ENCODE results near the gene CLNK.

Gene CLNK

GRCh38 chr4:10703156-10703555 is 18.6 kb upstream of the CLNK start:
- no peak for TF ChIP-seq CTCF (IDR thresholded peaks at IDR 0.05; ENCODE audit: low read depth, low read length)

DNA sequence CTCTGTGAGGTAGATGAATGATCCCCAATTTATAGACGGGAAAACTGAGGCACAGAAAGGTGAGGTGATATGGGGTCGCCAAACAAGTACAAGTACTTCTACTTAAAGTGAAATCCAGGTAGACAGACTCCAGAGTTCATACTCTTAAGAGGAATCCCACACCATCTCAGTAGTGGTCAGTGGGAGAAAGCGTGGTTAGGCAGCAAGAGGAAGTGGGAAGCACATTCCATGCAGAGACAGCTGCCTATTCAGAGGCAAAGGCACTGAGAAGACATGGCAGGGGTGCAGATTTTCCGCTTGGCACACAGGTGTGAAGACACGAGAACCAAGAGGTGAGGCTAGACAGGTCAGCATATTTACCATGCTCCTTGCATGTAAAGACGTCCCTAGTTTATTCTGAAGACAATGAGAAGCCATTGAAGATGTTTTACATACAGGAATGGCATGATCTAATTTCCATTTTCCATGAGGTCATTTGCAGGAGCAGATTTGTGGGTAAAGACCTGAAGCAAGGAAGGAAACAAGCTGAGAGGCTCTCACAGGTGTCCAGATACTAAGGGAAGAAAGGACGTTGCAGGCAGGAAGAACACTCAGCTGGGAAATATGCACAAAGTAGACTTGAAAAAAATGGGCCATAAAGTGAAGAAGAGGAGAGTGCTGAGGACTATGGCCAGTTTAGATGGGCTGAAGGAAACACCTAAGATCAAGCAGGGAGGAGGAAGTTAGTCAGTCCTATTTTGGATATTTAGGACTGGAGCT is 17.3 kb upstream of the CLNK start:
- TF ChIP-seq CTCF (IDR thresholded peaks at IDR 0.05; ENCODE audit: low read depth, low read length) = no peak
- H3K4me3 ChIP-seq (replicated peaks in 1 of 2; ENCODE audit: low read depth in 2 of 2, low read length in 2 of 2) = no peak overlapping the region
- DNase-seq (ENCODE audit: low read depth in 2 of 2) = peak in 1 of 2 donors; percentile 36

More at GRCh38 chr4:10703156-10703555, 18.6 kb upstream of the CLNK start:
- no peak overlapping the region for H3K4me3 ChIP-seq (replicated peaks in 1 of 2; ENCODE audit: low read depth in 2 of 2, low read length in 2 of 2)
- DNase-seq (ENCODE audit: low read depth in 2 of 2) = peak in 1 of 2 donors; percentile 26

DNA sequence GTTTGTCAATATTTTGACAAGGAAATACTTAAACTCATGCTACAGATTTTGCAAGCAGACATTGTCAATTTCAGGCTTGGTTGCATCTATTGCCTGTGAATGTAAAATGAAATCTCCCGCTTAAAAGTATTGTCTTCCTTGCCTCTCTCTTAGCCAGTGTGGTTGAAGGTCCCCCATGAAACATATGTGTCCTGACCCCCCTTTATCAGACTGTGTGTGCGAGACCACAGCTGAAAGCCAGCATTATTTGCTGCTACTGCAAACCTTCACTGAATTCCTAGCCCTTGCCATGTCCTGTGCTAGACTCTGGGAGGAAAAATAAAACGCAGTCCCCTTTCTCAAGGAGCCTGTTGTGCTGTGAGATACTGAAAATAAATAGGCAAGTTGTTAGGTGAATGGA is 16.6 kb upstream of the CLNK start:
- DNase-seq (ENCODE audit: low read depth in 2 of 2) = no peak
- H3K4me3 ChIP-seq (replicated peaks in 1 of 2; ENCODE audit: low read depth in 2 of 2, low read length in 2 of 2) = no peak overlapping the region
- no peak for TF ChIP-seq CTCF (IDR thresholded peaks at IDR 0.05; ENCODE audit: low read depth, low read length)

GRCh38 chr4:10698172-10698571 is 13.6 kb upstream of the CLNK start:
- H3K4me3 ChIP-seq (replicated peaks in 1 of 2; ENCODE audit: low read depth in 2 of 2, low read length in 2 of 2) = no peak overlapping the region
- no peak for TF ChIP-seq CTCF (IDR thresholded peaks at IDR 0.05; ENCODE audit: low read depth, low read length)
- no peak for DNase-seq (ENCODE audit: low read depth in 2 of 2)

- no peak for TF ChIP-seq CTCF (IDR thresholded peaks at IDR 0.05; ENCODE audit: low read depth, low read length)
- no peak for DNase-seq (ENCODE audit: low read depth in 2 of 2)
- H3K4me3 ChIP-seq (replicated peaks in 1 of 2; ENCODE audit: low read depth in 2 of 2, low read length in 2 of 2) = no peak overlapping the region
Observed at GRCh38 chr4:10697086-10697485, 12.5 kb upstream of the CLNK start.

DNA sequence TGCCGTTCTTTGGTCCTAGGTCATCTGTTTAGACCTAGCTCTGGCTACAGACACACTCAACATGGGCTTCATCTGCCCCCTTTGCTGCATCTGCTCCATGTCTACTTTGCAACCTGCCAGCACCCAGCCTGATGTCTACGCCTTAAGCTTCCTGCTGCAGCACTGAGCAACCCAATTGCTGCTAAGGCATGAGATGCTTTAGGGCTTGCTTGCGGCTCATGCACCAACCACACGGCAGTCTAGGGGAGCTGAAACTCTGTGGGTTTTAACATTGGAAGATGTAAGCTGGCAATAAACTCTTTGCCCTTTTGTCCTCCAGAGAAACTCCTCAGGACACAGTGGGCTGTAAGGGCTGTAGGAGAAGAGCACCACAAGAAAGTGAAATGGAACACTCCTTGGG is 11.7 kb upstream of the CLNK start:
- DNase-seq (ENCODE audit: low read depth in 2 of 2) = no peak
- TF ChIP-seq CTCF (IDR thresholded peaks at IDR 0.05; ENCODE audit: low read depth, low read length) = no peak
- H3K4me3 ChIP-seq (replicated peaks in 1 of 2; ENCODE audit: low read depth in 2 of 2, low read length in 2 of 2) = no peak overlapping the region

GRCh38 chr4:10694828-10695209 is 10.3 kb upstream of the CLNK start:
- no peak for TF ChIP-seq CTCF (IDR thresholded peaks at IDR 0.05; ENCODE audit: low read depth, low read length)
- no peak overlapping the region for H3K4me3 ChIP-seq (replicated peaks in 1 of 2; ENCODE audit: low read depth in 2 of 2, low read length in 2 of 2)
- DNase-seq (ENCODE audit: low read depth in 2 of 2) = no peak
